ENCODE results near the gene FKBP4. TPM values are rescaled to one million over a fixed set of nuclear protein-coding genes. Genes with fewer than 3 reads are reported as not detected.

The FKBP4 gene
- total and polyA plus RNA-seq, 3 donors from 2014 or later, result 64.2 to 154 (median 74.9) TPM

GRCh38 chr12:2836574-2836973, 41.8 kb downstream of the FKBP4 start:
- 89 to 91% methylated on average over 8 of the region's 8 CpGs for WGBS, 2 donors
- no peak overlapping the region for H3K27ac ChIP-seq
- H3K4me1 ChIP-seq, result peaks cover 9% of the 10 kb centered on the region
- intact Hi-C loops (cut with DNase I; ENCODE audit: low total_unique reads), result loop anchor here (10.0 kb wide), 1 partner anchor 98 kb away; no protein-coding TSS in a partner anchor
- no peak overlapping the region for H3K4me3 ChIP-seq
- no peaks in the 10 kb centered on the region for H3K36me3 ChIP-seq (ENCODE audit: low read depth, missing control alignments)
- TF ChIP-seq CTCF (IDR thresholded peaks at IDR 0.05), result no peak
- TF ChIP-seq POLR2A (IDR thresholded peaks at IDR 0.05), result no peak
- H3K9me3 ChIP-seq, result no peaks in the 10 kb centered on the region
- DNase-seq, result no peak
- no peaks in the 10 kb centered on the region for H3K27me3 ChIP-seq

- TF ChIP-seq POLR2A (IDR thresholded peaks at IDR 0.05), result no peak
- TF ChIP-seq CTCF (IDR thresholded peaks at IDR 0.05), result no peak
- Histone ChIP-seq H3K9me3 (no peaks in the 10 kb centered on the region), H3K4me3 (no peak overlapping the region), H3K4me1 (no peaks in the 10 kb centered on the region), H3K27me3 (no peaks in the 10 kb centered on the region), H3K36me3 (ENCODE audit: low read depth, missing control alignments) (no peaks in the 10 kb centered on the region), H3K27ac (no peak overlapping the region)
- 60 to 61% methylated on average over 7 to 9 of the region's 9 CpGs for WGBS, 2 donors
- no peak for DNase-seq
- intact Hi-C loops (cut with DNase I; ENCODE audit: low total_unique reads), result no loop called here
These were observed 46.4 kb downstream of the FKBP4 start for GRCh38 chr12:2841056-2841650.

DNA sequence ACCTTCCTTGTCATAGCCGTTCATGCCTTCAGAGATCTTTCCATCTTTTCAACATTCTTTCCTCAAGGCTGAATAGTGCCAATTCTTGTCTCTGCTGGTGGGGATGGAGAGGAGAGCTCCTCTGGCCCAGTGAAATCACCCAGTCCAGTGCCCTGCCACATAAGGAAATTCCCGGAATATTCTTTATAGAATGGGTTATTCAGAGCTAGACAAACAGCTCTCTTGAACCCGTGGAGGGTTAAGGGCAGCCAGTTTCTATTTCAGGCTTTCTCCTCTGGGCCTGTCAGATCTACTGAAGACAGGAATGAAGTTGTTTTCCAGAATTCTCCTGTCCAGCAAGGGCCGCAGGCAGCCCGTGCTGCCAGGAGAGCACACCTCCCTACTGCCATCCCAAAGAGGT, 48.2 kb downstream of the FKBP4 start:
- no peak overlapping the region for H3K4me3 ChIP-seq
- TF ChIP-seq POLR2A (IDR thresholded peaks at IDR 0.05), result no peak
- H3K9me3 ChIP-seq, result no peaks in the 10 kb centered on the region
- intact Hi-C loops (cut with DNase I; ENCODE audit: low total_unique reads), result no loop called here
- H3K36me3 ChIP-seq (ENCODE audit: low read depth, missing control alignments), result no peaks in the 10 kb centered on the region
- WGBS, 2 donors, result 83% methylated on average over 5 of the region's 5 CpGs
- H3K4me1 ChIP-seq, result no peaks in the 10 kb centered on the region
- no peaks in the 10 kb centered on the region for H3K27me3 ChIP-seq
- H3K27ac ChIP-seq, result no peak overlapping the region
- DNase-seq, result no peak

- no peaks in the 10 kb centered on the region for H3K9me3 ChIP-seq
- no peak overlapping the region for H3K4me3 ChIP-seq
- intact Hi-C loops (cut with DNase I; ENCODE audit: low total_unique reads), result no loop called here
- TF ChIP-seq POLR2A (IDR thresholded peaks at IDR 0.05) (no peak), CTCF (IDR thresholded peaks at IDR 0.05) (no peak)
- H3K4me1 ChIP-seq, result no peaks in the 10 kb centered on the region
- H3K27ac ChIP-seq, result no peak overlapping the region
- no peaks in the 10 kb centered on the region for H3K27me3 ChIP-seq
- WGBS, 2 donors, result 87 to 88% methylated on average over 9 of the region's 9 CpGs
- no peak for DNase-seq
- H3K36me3 ChIP-seq (ENCODE audit: low read depth, missing control alignments), result no peaks in the 10 kb centered on the region
These were observed 50.0 kb downstream of the FKBP4 start for GRCh38 chr12:2844786-2845185.

DNA sequence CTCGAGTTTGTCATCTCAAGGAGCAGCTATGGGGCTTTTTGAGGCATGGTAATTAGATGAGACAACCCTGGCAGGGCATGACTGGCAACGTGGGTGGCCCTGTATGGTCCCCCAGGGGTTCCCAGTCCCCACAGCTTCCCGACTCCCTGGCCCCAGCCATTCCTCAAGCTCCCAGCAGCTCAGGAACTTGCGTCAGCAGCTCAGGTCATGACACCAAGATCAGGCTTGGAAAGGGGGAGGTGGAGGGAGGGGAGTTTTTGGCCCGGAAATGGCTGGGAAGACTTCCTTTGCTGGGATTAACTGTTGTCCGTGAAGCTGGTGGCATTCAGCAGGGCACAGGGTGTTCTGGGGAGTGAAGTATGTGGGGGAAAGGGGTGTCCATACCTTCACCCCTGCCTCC, 50.5 kb downstream of the FKBP4 start:
- no peaks in the 10 kb centered on the region for H3K9me3 ChIP-seq

More for the DNA sequence above, 50.5 kb downstream of the FKBP4 start:
- Histone ChIP-seq H3K27me3 (no peaks in the 10 kb centered on the region), H3K27ac (no peak overlapping the region), H3K4me1 (no peaks in the 10 kb centered on the region), H3K4me3 (no peak overlapping the region), H3K36me3 (ENCODE audit: low read depth, missing control alignments) (no peaks in the 10 kb centered on the region)
- TF ChIP-seq CTCF (IDR thresholded peaks at IDR 0.05) (no peak), POLR2A (IDR thresholded peaks at IDR 0.05) (no peak)
- intact Hi-C loops (cut with DNase I; ENCODE audit: low total_unique reads), result no loop called here
- WGBS, 2 donors, result 24 to 36% methylated on average over 6 of the region's 6 CpGs
- DNase-seq, result no peak
